GOT3 (cell line): ENCODE results near the gene WDR81.
"Not testable (repeated sequence)": the region's sequence is repeated elsewhere in the genome, so short reads cannot be mapped to it uniquely, and the experiment has no call there.

Experiments used
- DNase-seq: peaks from one replicate; lab custom pipeline; 2025; ENCODE audit warnings: mixed read lengths; lab: John Stamatoyannopoulos, UW

The WDR81 gene

GRCh38 chr17:1730326-1731193, 6.1 kb downstream of the WDR81 start:
- DNase-seq = no peak

GRCh38 chr17:1731194-1731506, 6.6 kb downstream of the WDR81 start:
- no peak for DNase-seq

GRCh38 chr17:1732241-1732832, 7.8 kb downstream of the WDR81 start:
- DNase-seq = no peak

GRCh38 chr17:1732833-1733321, 8.4 kb downstream of the WDR81 start:
- no peak for DNase-seq

GRCh38 chr17:1733759-1734158, 9.3 kb downstream of the WDR81 start:
- no peak for DNase-seq

GRCh38 chr17:1735418-1735817, 10.9 kb downstream of the WDR81 start:
- no peak for DNase-seq

DNA sequence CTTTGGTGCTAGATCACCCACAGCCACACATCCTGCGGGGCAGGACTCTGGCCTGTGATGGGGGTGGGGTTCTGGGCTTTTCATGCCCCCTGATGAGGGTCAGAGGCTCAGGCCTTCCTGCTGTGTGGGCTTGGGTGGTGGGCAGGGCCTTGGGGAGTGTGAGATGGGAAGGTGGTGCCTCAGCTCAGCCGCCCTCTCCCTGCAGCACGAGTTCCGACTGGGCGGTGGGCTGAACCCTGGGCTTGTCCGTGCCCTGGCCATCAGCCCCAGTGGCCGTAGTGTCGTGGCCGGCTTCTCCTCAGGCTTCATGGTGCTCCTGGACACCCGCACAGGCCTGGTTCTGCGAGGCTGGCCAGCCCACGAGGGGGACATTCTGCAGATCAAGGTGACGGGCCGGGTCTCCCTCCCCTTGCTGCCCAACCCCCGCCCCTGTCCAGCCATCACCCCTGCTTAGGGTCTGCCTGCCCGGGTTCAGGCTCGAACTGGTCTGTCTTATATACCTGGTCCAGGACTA, 11.4 kb downstream of the WDR81 start:
- no peak for DNase-seq

DNA sequence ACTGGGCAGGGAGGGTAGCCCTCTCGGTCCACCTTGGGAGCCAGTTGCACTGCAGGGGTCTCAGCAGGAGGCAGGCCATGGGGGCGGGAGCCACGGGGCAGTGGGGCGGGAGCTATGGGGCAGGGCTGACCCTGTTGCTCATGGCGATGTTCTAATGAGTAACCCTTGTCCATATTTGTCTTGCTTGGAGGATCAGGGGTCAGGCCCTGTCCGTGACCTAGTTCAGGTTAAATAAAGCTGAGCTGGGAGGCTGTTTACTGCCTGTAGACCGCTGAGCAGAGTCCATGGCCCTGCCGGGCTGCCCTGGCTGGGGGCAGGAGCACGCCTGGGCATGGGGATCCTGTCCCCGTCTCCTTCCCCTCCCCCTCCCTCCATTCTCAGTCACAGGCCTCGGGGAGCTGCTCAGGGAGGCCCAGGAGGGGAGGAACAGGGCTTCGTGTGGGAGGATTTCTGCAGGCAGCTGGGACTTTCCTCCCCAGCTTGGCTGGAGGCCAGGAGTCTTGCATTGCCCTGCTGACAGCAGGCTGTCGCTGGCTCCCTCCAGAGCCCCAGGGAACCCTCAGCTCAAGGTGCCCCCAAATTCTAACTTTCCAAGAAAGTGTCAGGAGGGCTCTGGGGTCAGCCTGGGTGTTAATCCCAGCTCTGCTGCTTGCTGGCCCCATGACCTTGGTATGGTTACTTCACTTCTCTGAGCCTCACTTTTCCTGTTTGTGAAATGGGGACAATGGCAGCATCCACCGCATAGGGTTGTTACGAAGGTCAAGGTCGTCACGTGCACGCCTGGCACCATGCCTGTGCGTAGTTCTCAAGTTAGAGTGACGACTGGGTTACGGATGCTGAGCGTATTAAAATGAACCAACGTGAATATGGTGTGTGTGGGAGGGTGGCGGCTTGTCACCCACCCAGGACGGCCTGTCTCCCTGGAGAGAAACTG, 12.1 kb downstream of the WDR81 start:
- DNase-seq = no peak

- DNase-seq = no peak
Observed at GRCh38 chr17:1737531-1738291, 13.2 kb downstream of the WDR81 start.

GRCh38 chr17:1741899-1742298, 17.4 kb downstream of the WDR81 start:
- not testable (repeated sequence) for DNase-seq

DNA sequence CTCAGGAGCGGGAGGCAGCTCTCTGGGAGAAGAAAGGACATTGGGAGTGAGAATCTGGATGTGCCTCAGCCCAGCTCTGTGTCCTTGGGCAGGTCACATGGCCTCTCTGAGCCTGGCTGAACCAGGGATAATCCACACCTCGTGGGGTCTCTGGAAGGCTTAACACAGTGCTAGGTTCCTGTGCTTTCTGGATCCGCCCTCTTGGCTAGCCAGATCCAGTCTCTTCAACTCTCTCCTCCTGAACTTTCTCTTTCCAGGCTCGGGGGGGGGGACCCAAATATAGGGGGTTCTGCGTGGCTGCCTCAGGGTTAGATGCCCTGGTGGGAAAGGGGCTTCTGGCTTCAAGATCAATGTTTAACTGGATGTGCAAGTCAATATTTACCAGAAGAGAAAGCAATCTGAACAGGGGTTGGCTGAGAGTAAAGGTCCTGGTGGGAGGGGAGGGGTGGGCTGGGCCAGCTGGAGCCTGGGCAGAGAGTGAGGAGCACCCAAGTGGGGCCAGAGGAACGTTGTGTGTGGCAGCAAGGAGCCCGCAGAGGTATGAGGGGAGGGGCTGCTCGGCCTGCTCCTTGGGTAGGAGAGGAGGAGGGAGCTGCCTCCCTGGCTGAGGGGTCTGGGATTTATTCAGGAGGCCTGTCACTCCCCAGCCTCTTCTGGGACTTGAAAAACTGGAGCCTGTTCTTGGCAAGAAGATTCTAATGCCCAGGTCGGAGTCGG, 18.0 kb downstream of the WDR81 start, which contains the start of gene SERPINF2:
TSS of gene SERPINF2 (plus strand) at position 501 of the 717 bp plus-strand sequence. CDS start 2,125 bp downstream, outside the sequence.
- no peak for DNase-seq

DNA sequence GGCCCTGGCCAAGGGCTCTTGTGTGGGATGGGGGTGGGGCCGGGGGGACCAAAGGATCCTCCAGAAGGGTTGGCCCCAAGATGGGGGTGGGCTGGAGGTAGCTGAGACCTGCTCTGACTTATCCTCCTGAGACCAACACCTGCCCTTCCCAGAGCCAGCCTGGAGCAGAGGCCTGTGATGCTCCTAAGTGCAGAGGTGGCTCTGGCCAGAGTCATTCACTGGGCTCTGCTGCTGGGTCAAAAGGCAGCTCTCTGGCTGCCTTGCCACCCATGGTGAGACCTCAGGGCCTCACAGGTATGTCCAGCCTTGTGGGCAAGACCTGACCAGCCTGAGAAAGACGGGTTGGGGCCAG, 18.6 kb downstream of the WDR81 start:
- no peak for DNase-seq

DNA sequence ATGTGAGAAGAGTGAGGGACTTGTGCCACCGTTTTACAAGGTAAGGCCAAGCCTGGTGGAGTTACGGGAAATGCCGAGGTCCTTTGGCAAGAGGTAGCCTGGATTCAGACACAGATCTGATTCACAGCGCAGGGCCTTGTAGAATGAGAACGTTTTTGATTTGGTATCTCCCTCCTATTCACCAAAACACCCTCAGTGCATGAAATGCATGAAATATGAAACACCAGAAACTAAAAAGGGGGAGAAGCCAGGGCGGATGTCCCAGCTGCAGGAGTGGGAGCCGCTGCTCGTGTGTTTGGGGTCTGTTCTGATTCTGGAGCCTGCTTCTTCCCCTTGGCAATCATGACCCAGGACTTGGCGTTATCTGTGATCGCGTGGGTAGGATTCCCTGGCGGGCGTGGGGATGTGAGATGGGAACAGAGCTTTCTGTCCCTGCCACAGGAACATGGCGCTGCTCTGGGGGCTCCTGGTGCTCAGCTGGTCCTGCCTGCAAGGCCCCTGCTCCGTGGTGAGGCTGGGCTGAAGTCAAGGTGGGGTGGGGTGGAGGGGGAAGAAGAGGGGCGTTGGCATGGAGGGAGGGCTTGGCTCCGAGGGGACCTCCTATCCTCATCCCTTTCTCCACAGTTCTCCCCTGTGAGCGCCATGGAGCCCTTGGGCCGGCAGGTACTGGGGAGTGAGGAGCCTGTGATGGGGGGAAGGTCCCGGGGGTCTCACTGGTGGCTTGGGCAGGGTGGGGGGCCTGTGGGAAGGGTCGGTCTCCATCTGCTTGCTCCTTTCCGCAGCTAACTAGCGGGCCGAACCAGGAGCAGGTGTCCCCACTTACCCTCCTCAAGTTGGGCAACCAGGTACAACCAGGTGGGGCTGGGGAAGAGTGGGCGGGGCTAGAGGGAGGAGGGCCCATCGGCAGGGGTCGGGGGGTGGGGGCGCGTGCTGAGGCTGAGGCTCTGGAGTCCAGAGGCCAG, 20.3 kb downstream of the WDR81 start:
- no peak for DNase-seq

- no peak for DNase-seq
Observed at GRCh38 chr17:1745513-1746020, 21.1 kb downstream of the WDR81 start.

- DNase-seq = no peak
Observed at GRCh38 chr17:1746975-1747543, 22.6 kb downstream of the WDR81 start.

DNA sequence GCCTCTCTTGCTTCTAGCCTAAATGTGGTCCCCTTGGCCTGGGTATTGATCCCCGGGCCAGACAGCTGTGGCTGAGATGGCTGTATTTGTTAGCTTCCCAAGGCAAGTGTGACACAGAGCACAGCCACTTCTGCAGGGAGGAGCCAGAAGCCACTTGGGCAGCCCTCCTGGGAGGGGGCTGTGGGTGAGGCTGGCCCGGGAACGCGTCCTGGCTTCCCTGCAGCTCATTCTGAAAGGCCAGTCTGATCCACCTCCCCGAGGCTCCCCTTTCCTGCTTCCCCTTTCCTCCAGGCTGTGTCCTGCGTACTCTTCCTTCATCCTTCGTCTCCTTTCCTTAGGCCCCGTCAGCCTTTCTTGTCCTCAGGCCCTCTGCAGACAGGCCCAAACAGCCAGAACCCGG, 26.1 kb downstream of the WDR81 start:
- no peak for DNase-seq

- no peak for DNase-seq
Observed at GRCh38 chr17:1752425-1753262, 28.1 kb downstream of the WDR81 start.
